Mucosa of descending colon (tissue), 3 donors: ENCODE data around the gene PUSL1. TPM values are rescaled to one million over a fixed set of nuclear protein-coding genes. Genes with fewer than 3 reads are reported as not detected.
A peak's percentile ranks its signal among the peaks of the same experiment; 100 is the strongest.

Experiments used
- ATAC-seq: fragments of 200-7000 bp; cut with Tn5 transposase; one replicate; pipeline ENCODE4 v1.9.1; 2020; ENCODE audit warnings: mild to moderate bottlenecking, moderate library complexity
- DNase-seq, 3 donors: peaks; one replicate each; pipeline ENCODE4 v3.0.0-alpha.2; 2020
- H3K36me3 ChIP-seq: fragments of 200-600 bp; one replicate; pipeline ENCODE4 v1.8.0; 2021; ENCODE audit warnings: low read depth, mild to moderate bottlenecking
- H3K4me1 ChIP-seq: fragments of 200-600 bp; one replicate; pipeline ENCODE4 v1.8.0; 2021; ENCODE audit warnings: low read depth, mild to moderate bottlenecking
- H3K4me3 ChIP-seq: fragments of 200-600 bp; one replicate; pipeline ENCODE4 v1.8.0; 2021; ENCODE audit warnings: mild to moderate bottlenecking
- H3K9me3 ChIP-seq: fragments of 200-600 bp; one replicate; pipeline ENCODE4 v1.8.0; 2021; ENCODE audit warnings: mild to moderate bottlenecking
- CTCF ChIP-seq: fragments of 200-600 bp; IDR thresholded peaks from one replicate; pipeline ENCODE4 v1.8.0; 2022; ENCODE audit warnings: antibody characterized with exemption, mild to moderate bottlenecking
- intact Hi-C, 2 donors: fragments of 100-400 bp; cut with DNase I in 1 of 2; cut with micrococcal nuclease in 1 of 2; formaldehyde crosslinking; loops; one replicate each; pipeline versions ENCODE4 v1.11.0 to v1.11.1; 2022; cut with DNase I, micrococcal nuclease
- total RNA-seq, 3 donors: library from RNA; stranded (reverse); fragmentation: NEBNext Ultra II Directional in 2 of 3; extraction: Animal tissue kit (Norgen Biotek cat#: 25700) in 2 of 3; gene quantifications; one replicate each; pipeline versions ENCODE4 v1.2.1 to v1.2.4, GENCODE V29; 2021 to 2023
- donor health status: DM: no; HTN: no; CAD: no; lungs with moderate emphysema.
- donor health status: DM: no; HTN: no; CAD: no.
- donor health status: DM: no; HTN: yes; CAD: no.

PUSL1 gene
- total RNA-seq, 3 donors from 2014 or later, result 12.4 to 15.9 (median 15.4) TPM

DNA sequence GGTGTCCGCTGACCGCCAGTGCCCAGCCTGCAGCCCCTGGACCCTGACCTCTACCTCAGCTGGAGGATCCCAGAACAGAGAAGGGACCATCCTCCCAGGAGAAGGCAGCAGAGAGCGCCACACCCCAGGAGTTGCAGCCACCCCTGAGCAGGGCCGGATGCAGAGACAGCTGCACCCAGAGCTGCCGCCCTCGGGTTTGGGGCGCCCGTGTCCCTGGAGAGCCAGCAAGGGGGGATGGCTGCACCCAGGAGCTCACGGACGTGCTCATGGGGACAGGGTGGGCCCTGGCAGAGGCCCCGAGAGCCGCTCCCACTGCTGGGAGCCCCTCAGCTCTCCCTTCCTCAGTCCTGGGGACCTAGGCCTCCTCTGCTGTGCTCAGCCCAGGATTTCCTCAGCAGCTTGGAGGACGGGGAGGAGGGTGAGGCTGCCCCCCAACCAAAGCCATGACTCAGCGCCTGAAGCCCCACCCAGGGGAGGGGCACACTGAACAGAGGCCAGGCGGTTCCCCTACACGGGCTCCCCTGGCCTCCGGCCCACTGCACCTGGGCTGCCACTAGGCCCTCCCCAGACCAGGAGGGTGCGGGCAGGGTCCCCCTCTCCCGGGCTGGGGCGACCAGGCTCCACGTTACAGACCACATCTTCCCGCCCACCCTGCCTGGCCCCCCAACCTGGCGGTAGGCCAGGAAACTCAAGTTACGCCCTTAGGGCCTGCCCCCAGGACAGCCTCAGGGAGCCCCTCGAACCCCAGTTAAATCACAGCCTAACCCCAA, 2.9 kb upstream of the PUSL1 start:
- H3K4me3 ChIP-seq, result no peak overlapping the region
- intact Hi-C loops, result no loop called here
- DNase-seq, result peak; percentile 85 to 88 (median 87)
- no peaks in the 10 kb centered on the region for H3K36me3 ChIP-seq
- peaks cover 39% of the 10 kb centered on the region for H3K4me1 ChIP-seq
- no peak for TF ChIP-seq CTCF
- H3K9me3 ChIP-seq, result no peaks in the 10 kb centered on the region
- peak; percentile 40 for ATAC-seq

GRCh38 chr1:1306070-1306660, 2.2 kb upstream of the PUSL1 start:
- Histone ChIP-seq H3K4me3 (no peak overlapping the region), H3K9me3 (no peaks in the 10 kb centered on the region), H3K4me1 (peaks cover 39% of the 10 kb centered on the region), H3K36me3 (no peaks in the 10 kb centered on the region)
- DNase-seq (no peak), ATAC-seq (no peak)
- intact Hi-C loops, result no loop called here
- no peak for TF ChIP-seq CTCF

DNA sequence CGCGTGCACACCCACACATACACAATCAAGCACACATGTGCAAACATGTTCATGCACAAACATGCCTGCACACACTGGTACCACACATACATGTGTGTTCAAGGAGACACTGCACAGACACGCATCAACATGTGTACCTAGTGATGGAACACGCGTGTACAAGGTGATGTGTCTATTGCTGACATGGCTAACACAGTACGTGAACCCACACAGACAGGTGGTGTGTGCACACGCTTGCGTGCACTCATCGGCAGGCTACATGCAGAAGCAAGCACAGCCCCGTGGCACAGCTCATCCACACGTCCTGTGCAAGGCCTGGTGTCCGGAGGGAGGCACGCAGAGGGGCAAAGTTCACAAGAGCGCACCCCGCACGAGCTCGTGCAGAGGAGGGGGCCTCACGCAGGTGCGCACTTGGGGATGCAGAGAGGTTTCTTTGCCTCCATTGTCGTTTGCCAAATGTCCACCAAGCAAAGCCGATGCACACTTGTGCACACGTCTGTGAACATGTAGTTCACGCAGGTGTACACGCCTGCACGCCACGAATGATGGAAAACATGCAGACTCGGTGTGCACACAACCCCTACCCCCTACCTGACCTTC, 1.6 kb upstream of the PUSL1 start:
- no peak for ATAC-seq
- no peak for TF ChIP-seq CTCF
- H3K4me3 ChIP-seq, result peak overlapping the region; percentile 45
- H3K4me1 ChIP-seq, result peaks cover 39% of the 10 kb centered on the region
- no peaks in the 10 kb centered on the region for H3K36me3 ChIP-seq
- H3K9me3 ChIP-seq, result no peaks in the 10 kb centered on the region
- DNase-seq, result no peak
- intact Hi-C loops, result no loop called here

GRCh38 chr1:1307261-1307922, 1.0 kb upstream of the PUSL1 start:
- Histone ChIP-seq H3K9me3 (no peaks in the 10 kb centered on the region), H3K4me3 (peak overlapping the region; percentile 45), H3K36me3 (no peaks in the 10 kb centered on the region), H3K4me1 (peaks cover 39% of the 10 kb centered on the region)
- DNase-seq (peak in 2 of 3 donors; percentile 61 to 75), ATAC-seq (no peak)
- no peak for TF ChIP-seq CTCF
- intact Hi-C loops, result no loop called here

DNA sequence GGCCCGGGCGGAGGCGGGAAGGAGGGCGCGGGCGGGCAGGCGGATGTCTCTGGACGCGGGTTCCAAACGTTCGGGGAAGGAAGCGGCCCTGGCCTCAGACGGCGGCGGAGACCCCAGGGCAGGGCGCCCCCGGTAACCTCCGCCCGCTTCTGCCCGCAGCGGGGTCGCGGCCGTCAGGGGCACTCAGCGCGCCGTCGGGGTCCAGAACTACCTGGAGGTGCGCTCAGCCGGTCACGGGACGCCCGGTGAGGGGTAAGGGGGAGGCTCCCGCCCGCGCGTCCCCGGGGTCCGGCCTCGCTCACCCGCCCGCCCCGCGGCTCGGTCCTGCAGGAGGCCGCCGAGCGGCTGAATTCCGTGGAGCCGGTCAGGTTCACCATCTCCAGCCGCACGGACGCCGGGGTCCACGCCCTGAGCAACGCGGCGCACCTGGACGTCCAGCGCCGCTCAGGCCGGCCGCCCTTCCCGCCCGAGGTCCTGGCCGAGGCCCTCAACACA, 406 bp downstream of the PUSL1 start:
- Histone ChIP-seq H3K36me3 (peaks cover 10% of the 10 kb centered on the region), H3K4me3 (peak overlapping the region; percentile 45), H3K4me1 (peaks cover 39% of the 10 kb centered on the region), H3K9me3 (no peaks in the 10 kb centered on the region)
- ATAC-seq (no peak), DNase-seq (no peak)
- no peak for TF ChIP-seq CTCF
- intact Hi-C loops, result no loop called here
